ENCODE results near the gene ZNF488.

DNA sequence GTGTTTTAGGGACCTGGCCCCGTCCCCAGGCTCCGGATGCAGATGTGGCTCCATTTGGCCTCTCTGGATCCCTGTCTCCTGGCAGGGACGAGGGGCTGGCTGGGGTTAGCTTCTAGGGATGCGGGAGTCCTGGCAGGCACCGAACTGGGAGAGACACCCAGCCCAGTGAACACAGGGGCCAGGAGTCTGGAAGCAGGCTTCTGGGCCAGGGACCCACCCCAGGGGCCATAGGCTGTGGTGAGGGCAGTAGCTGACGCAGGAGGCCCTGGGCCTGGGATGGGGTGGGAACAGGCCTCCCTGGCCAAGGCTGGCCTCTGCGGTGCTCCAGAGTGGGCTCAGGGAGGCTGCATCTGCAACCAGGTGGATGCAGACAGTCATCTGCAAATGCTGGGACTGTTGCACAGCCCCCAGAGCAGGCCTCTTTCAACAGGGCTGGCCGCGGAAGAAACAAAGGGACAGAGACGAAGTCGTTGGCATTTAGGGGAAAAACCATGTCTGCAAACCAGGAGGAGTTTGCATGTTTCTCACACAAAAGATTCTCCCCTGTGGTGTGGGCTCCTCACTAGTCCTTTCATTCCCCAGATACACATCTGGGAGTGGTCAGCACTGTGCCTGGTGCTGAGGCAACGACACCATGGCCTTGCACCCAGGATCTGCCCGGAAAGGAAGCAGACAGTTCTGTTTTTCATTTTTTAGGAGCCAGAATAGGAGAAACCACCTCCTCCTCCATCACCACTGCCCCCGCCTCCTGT lies 36.4 kb upstream of the ZNF488 start:
- TF ChIP-seq CTCF (IDR thresholded peaks at IDR 0.05; ENCODE audit: low read length), result no peak
- TF ChIP-seq EZH2 (IDR thresholded peaks at IDR 0.05; ENCODE audit: borderline replicate concordance, low read length), result no peak
